Measurements from ENCODE around the gene UVRAG. TPM values are rescaled to one million over a fixed set of nuclear protein-coding genes. Genes with fewer than 3 reads are reported as not detected.
A peak's percentile ranks its signal among the peaks of the same experiment; 100 is the strongest.

The UVRAG gene
- total RNA-seq, 1 donor from 2014 or later, result 14.7 TPM

- peak; percentile 84 for ATAC-seq (ENCODE audit: poor library complexity)
Measured at GRCh38 chr11:76131671-76132631, 316.9 kb downstream of the UVRAG start.

GRCh38 chr11:76134239-76134638 lies 319.2 kb downstream of the UVRAG start:
- ATAC-seq (ENCODE audit: poor library complexity), result no peak
- intact Hi-C loops (cut with DNase I), result loop anchor here (10.0 kb wide), 1 partner anchor 59 kb away; no protein-coding TSS in a partner anchor
- no peak for DNase-seq

More at GRCh38 chr11:76131671-76132631, 316.9 kb downstream of the UVRAG start:
- intact Hi-C loops (cut with DNase I), result loop anchor here (10.0 kb wide), 1 partner anchor 57 kb away; no protein-coding TSS in a partner anchor
- DNase-seq, result no peak

GRCh38 chr11:76135491-76135890 lies 320.5 kb downstream of the UVRAG start:
- DNase-seq (no peak), ATAC-seq (ENCODE audit: poor library complexity) (no peak)
- intact Hi-C loops (cut with DNase I), result loop anchor here (10.0 kb wide), 1 partner anchor 61 kb away; no protein-coding TSS in a partner anchor

- no peak for DNase-seq
- no peak for ATAC-seq (ENCODE audit: poor library complexity)
- intact Hi-C loops (cut with DNase I), result loop anchor here (10.0 kb wide), 1 partner anchor 65 kb away; no protein-coding TSS in a partner anchor
Measured at GRCh38 chr11:76139314-76139713, 324.3 kb downstream of the UVRAG start.

GRCh38 chr11:76140912-76141574 lies 326.0 kb downstream of the UVRAG start:
- intact Hi-C loops (cut with DNase I), result no loop called here
- peak; percentile 78 for DNase-seq

GRCh38 chr11:76141901-76142588 lies 327.0 kb downstream of the UVRAG start:
- intact Hi-C loops (cut with DNase I), result no loop called here
- no peak for DNase-seq
- ATAC-seq (ENCODE audit: poor library complexity), result no peak

More at GRCh38 chr11:76140912-76141574, 326.0 kb downstream of the UVRAG start:
- peak; percentile 86 for ATAC-seq (ENCODE audit: poor library complexity)

- ATAC-seq (ENCODE audit: poor library complexity) (no peak), DNase-seq (no peak)
- intact Hi-C loops (cut with DNase I), result no loop called here
Measured at GRCh38 chr11:76143274-76143673, 328.3 kb downstream of the UVRAG start.

- no peak for ATAC-seq (ENCODE audit: poor library complexity)
- intact Hi-C loops (cut with DNase I), result no loop called here
- DNase-seq, result no peak
Measured at GRCh38 chr11:76147106-76147740, 332.2 kb downstream of the UVRAG start.

- intact Hi-C loops (cut with DNase I), result no loop called here
- DNase-seq (no peak), ATAC-seq (ENCODE audit: poor library complexity) (no peak)
Measured at GRCh38 chr11:76148231-76148630, 333.2 kb downstream of the UVRAG start.

GRCh38 chr11:76148941-76149613 lies 334.1 kb downstream of the UVRAG start:
- no peak for DNase-seq
- no peak for ATAC-seq (ENCODE audit: poor library complexity)
- intact Hi-C loops (cut with DNase I), result no loop called here

- ATAC-seq (ENCODE audit: poor library complexity), result no peak
- intact Hi-C loops (cut with DNase I), result loop anchor here (10.0 kb wide), 1 partner anchor 345 kb away; no protein-coding TSS in a partner anchor
- no peak for DNase-seq
Measured at GRCh38 chr11:76149713-76150112, 334.7 kb downstream of the UVRAG start.

- ATAC-seq (ENCODE audit: poor library complexity), result no peak
- intact Hi-C loops (cut with DNase I), result loop anchor here (10.0 kb wide), 1 partner anchor 345 kb away; no protein-coding TSS in a partner anchor
- DNase-seq, result no peak
Measured at GRCh38 chr11:76150141-76150540, 335.1 kb downstream of the UVRAG start.

- intact Hi-C loops (cut with DNase I), result loop anchor here (2.0 to 10.0 kb wide), 2 partner anchors 255 to 347 kb away; no protein-coding TSS in a partner anchor
- no peak for ATAC-seq (ENCODE audit: poor library complexity)
- no peak for DNase-seq
Measured at GRCh38 chr11:76151556-76152085, 336.6 kb downstream of the UVRAG start.

- DNase-seq, result peak; percentile 95
- intact Hi-C loops (cut with DNase I), result loop anchor here (2.0 to 10.0 kb wide), 2 partner anchors 255 to 347 kb away; no protein-coding TSS in a partner anchor
- ATAC-seq (ENCODE audit: poor library complexity), result peak; percentile 93
Measured at GRCh38 chr11:76152086-76152681, 337.2 kb downstream of the UVRAG start.

GRCh38 chr11:76152741-76153570 lies 337.9 kb downstream of the UVRAG start:
- intact Hi-C loops (cut with DNase I), result loop anchor here (2.0 to 10.0 kb wide), 2 partner anchors 256 to 348 kb away; no protein-coding TSS in a partner anchor
- ATAC-seq (ENCODE audit: poor library complexity) (peak; percentile 6), DNase-seq (no peak)

- DNase-seq (no peak), ATAC-seq (ENCODE audit: poor library complexity) (peak; percentile 17)
Measured at GRCh38 chr11:76153571-76153923, 338.5 kb downstream of the UVRAG start.

More at GRCh38 chr11:76153571-76153923, 338.5 kb downstream of the UVRAG start:
- intact Hi-C loops (cut with DNase I), result loop anchor here (2.0 to 10.0 kb wide), 2 partner anchors 257 to 349 kb away; no protein-coding TSS in a partner anchor
